ENCODE results near the gene CIRBP.
A peak's percentile ranks its signal among the peaks of the same experiment; 100 is the strongest.

The CIRBP gene

GRCh38 chr19:1255186-1256161 is 13.7 kb upstream of the CIRBP start:
- H3K9ac ChIP-seq (ENCODE audit: insufficient read length, low read depth), result peak overlapping the region; percentile 42
- no peaks in the 10 kb centered on the region for H3K27me3 ChIP-seq (ENCODE audit: insufficient read depth, insufficient read length)
- no peak for DNase-seq (ENCODE audit: low read depth, low spot score)
- no peaks in the 10 kb centered on the region for H3K9me3 ChIP-seq (ENCODE audit: insufficient read depth, low read length)
- peaks cover 42% of the 10 kb centered on the region for H3K4me1 ChIP-seq (ENCODE audit: insufficient read depth, insufficient read length)
- peaks cover 62% of the 10 kb centered on the region for H3K36me3 ChIP-seq (ENCODE audit: insufficient read depth, insufficient read length, low read length)
- no peak overlapping the region for H3K4me3 ChIP-seq (ENCODE audit: insufficient read length, low read depth)
- no peak for TF ChIP-seq YY1 (IDR thresholded peaks at IDR 0.05; ENCODE audit: insufficient read depth, insufficient read length)
- no peak for TF ChIP-seq ZNF274 (IDR thresholded peaks at IDR 0.05; ENCODE audit: low read depth, low read length)
- TF ChIP-seq SUZ12 (IDR thresholded peaks at IDR 0.05; ENCODE audit: extremely low read depth, insufficient read depth, insufficient read length), result no peak

- H3K36me3 ChIP-seq (ENCODE audit: insufficient read depth, insufficient read length, low read length), result peaks cover 51% of the 10 kb centered on the region
- H3K9me3 ChIP-seq (ENCODE audit: insufficient read depth, low read length), result no peaks in the 10 kb centered on the region
- no peak for DNase-seq (ENCODE audit: low read depth, low spot score)
- H3K4me1 ChIP-seq (ENCODE audit: insufficient read depth, insufficient read length), result peaks cover 47% of the 10 kb centered on the region
- no peak overlapping the region for H3K4me3 ChIP-seq (ENCODE audit: insufficient read length, low read depth)
- TF ChIP-seq ZNF274 (IDR thresholded peaks at IDR 0.05; ENCODE audit: low read depth, low read length) (no peak), YY1 (IDR thresholded peaks at IDR 0.05; ENCODE audit: insufficient read depth, insufficient read length) (no peak), SUZ12 (IDR thresholded peaks at IDR 0.05; ENCODE audit: extremely low read depth, insufficient read depth, insufficient read length) (no peak)
- peak overlapping the region; percentile 9 for H3K9ac ChIP-seq (ENCODE audit: insufficient read length, low read depth)
- H3K27me3 ChIP-seq (ENCODE audit: insufficient read depth, insufficient read length), result no peaks in the 10 kb centered on the region
Observed at GRCh38 chr19:1256646-1257474, 12.3 kb upstream of the CIRBP start.

GRCh38 chr19:1257475-1258162 is 11.5 kb upstream of the CIRBP start:
- Histone ChIP-seq H3K27me3 (ENCODE audit: insufficient read depth, insufficient read length) (no peaks in the 10 kb centered on the region), H3K9ac (ENCODE audit: insufficient read length, low read depth) (no peak overlapping the region), H3K9me3 (ENCODE audit: insufficient read depth, low read length) (no peaks in the 10 kb centered on the region), H3K4me3 (ENCODE audit: insufficient read length, low read depth) (no peak overlapping the region), H3K36me3 (ENCODE audit: insufficient read depth, insufficient read length, low read length) (peaks cover 49% of the 10 kb centered on the region), H3K4me1 (ENCODE audit: insufficient read depth, insufficient read length) (peaks cover 50% of the 10 kb centered on the region)
- TF ChIP-seq SUZ12 (IDR thresholded peaks at IDR 0.05; ENCODE audit: extremely low read depth, insufficient read depth, insufficient read length) (no peak), ZNF274 (IDR thresholded peaks at IDR 0.05; ENCODE audit: low read depth, low read length) (no peak), YY1 (IDR thresholded peaks at IDR 0.05; ENCODE audit: insufficient read depth, insufficient read length) (no peak)
- DNase-seq (ENCODE audit: low read depth, low spot score), result no peak

- TF ChIP-seq YY1 (IDR thresholded peaks at IDR 0.05; ENCODE audit: insufficient read depth, insufficient read length) (no peak), SUZ12 (IDR thresholded peaks at IDR 0.05; ENCODE audit: extremely low read depth, insufficient read depth, insufficient read length) (no peak), ZNF274 (IDR thresholded peaks at IDR 0.05; ENCODE audit: low read depth, low read length) (no peak)
- DNase-seq (ENCODE audit: low read depth, low spot score), result no peak
- H3K9me3 ChIP-seq (ENCODE audit: insufficient read depth, low read length), result no peaks in the 10 kb centered on the region
- H3K27me3 ChIP-seq (ENCODE audit: insufficient read depth, insufficient read length), result no peaks in the 10 kb centered on the region
- no peak overlapping the region for H3K4me3 ChIP-seq (ENCODE audit: insufficient read length, low read depth)
- H3K36me3 ChIP-seq (ENCODE audit: insufficient read depth, insufficient read length, low read length), result peaks cover 49% of the 10 kb centered on the region
- H3K9ac ChIP-seq (ENCODE audit: insufficient read length, low read depth), result no peak overlapping the region
- H3K4me1 ChIP-seq (ENCODE audit: insufficient read depth, insufficient read length), result peaks cover 50% of the 10 kb centered on the region
Observed at GRCh38 chr19:1258163-1258492, 11.0 kb upstream of the CIRBP start.

GRCh38 chr19:1258707-1259205 is 10.4 kb upstream of the CIRBP start:
- no peak overlapping the region for H3K4me3 ChIP-seq (ENCODE audit: insufficient read length, low read depth)
- H3K36me3 ChIP-seq (ENCODE audit: insufficient read depth, insufficient read length, low read length), result peaks cover 44% of the 10 kb centered on the region
- no peaks in the 10 kb centered on the region for H3K9me3 ChIP-seq (ENCODE audit: insufficient read depth, low read length)
- no peak for TF ChIP-seq YY1 (IDR thresholded peaks at IDR 0.05; ENCODE audit: insufficient read depth, insufficient read length)
- no peak for TF ChIP-seq SUZ12 (IDR thresholded peaks at IDR 0.05; ENCODE audit: extremely low read depth, insufficient read depth, insufficient read length)
- no peak for TF ChIP-seq ZNF274 (IDR thresholded peaks at IDR 0.05; ENCODE audit: low read depth, low read length)
- no peaks in the 10 kb centered on the region for H3K27me3 ChIP-seq (ENCODE audit: insufficient read depth, insufficient read length)
- no peak for DNase-seq (ENCODE audit: low read depth, low spot score)
- peaks cover 48% of the 10 kb centered on the region for H3K4me1 ChIP-seq (ENCODE audit: insufficient read depth, insufficient read length)
- H3K9ac ChIP-seq (ENCODE audit: insufficient read length, low read depth), result peak overlapping the region; percentile 3

GRCh38 chr19:1259206-1259875 is 9.8 kb upstream of the CIRBP start:
- peaks cover 47% of the 10 kb centered on the region for H3K4me1 ChIP-seq (ENCODE audit: insufficient read depth, insufficient read length)
- peaks cover 44% of the 10 kb centered on the region for H3K36me3 ChIP-seq (ENCODE audit: insufficient read depth, insufficient read length, low read length)
- DNase-seq (ENCODE audit: low read depth, low spot score), result no peak
- no peak overlapping the region for H3K4me3 ChIP-seq (ENCODE audit: insufficient read length, low read depth)
- no peaks in the 10 kb centered on the region for H3K27me3 ChIP-seq (ENCODE audit: insufficient read depth, insufficient read length)
- no peaks in the 10 kb centered on the region for H3K9me3 ChIP-seq (ENCODE audit: insufficient read depth, low read length)
- TF ChIP-seq ZNF274 (IDR thresholded peaks at IDR 0.05; ENCODE audit: low read depth, low read length) (no peak), YY1 (IDR thresholded peaks at IDR 0.05; ENCODE audit: insufficient read depth, insufficient read length) (no peak), SUZ12 (IDR thresholded peaks at IDR 0.05; ENCODE audit: extremely low read depth, insufficient read depth, insufficient read length) (no peak)
- peak overlapping the region; percentile 3 for H3K9ac ChIP-seq (ENCODE audit: insufficient read length, low read depth)
